GM19452 (cell line): ENCODE results near the gene SORCS2.

Experiments
- ATAC-seq: cut with Tn5 transposase; IDR thresholded peaks from one replicate; pipeline ENCODE4 v1.9.1; 2021; ENCODE audit not compliant: unreplicated experiment

The SORCS2 gene

GRCh38 chr4:7285244-7286094 is 93.1 kb downstream of the SORCS2 start:
- no peak for ATAC-seq

GRCh38 chr4:7286170-7286569 is 93.8 kb downstream of the SORCS2 start:
- no peak for ATAC-seq

GRCh38 chr4:7286798-7287197 is 94.5 kb downstream of the SORCS2 start:
- no peak for ATAC-seq

- no peak for ATAC-seq
Measured at GRCh38 chr4:7287274-7287917, 95.1 kb downstream of the SORCS2 start.

GRCh38 chr4:7287918-7288280 is 95.6 kb downstream of the SORCS2 start:
- no peak for ATAC-seq

GRCh38 chr4:7288751-7289523 is 96.6 kb downstream of the SORCS2 start:
- no peak for ATAC-seq

- no peak for ATAC-seq
Measured at GRCh38 chr4:7289589-7289988, 97.3 kb downstream of the SORCS2 start.

- ATAC-seq: no peak
Measured at GRCh38 chr4:7291372-7292114, 99.2 kb downstream of the SORCS2 start.

GRCh38 chr4:7293703-7294102 is 101.4 kb downstream of the SORCS2 start:
- ATAC-seq: no peak

- no peak for ATAC-seq
Measured at GRCh38 chr4:7294176-7294756, 101.9 kb downstream of the SORCS2 start.

GRCh38 chr4:7295197-7295910 is 103.0 kb downstream of the SORCS2 start:
- no peak for ATAC-seq

GRCh38 chr4:7295911-7296660 is 103.7 kb downstream of the SORCS2 start:
- ATAC-seq: no peak

- no peak for ATAC-seq
Measured at GRCh38 chr4:7296661-7297335, 104.5 kb downstream of the SORCS2 start.

- ATAC-seq: no peak
Measured at GRCh38 chr4:7297374-7297773, 105.0 kb downstream of the SORCS2 start.

GRCh38 chr4:7297881-7298280 is 105.5 kb downstream of the SORCS2 start:
- no peak for ATAC-seq

GRCh38 chr4:7298619-7299009 is 106.3 kb downstream of the SORCS2 start:
- ATAC-seq: no peak

- ATAC-seq: no peak
Measured at GRCh38 chr4:7299010-7299907, 106.9 kb downstream of the SORCS2 start.
